Activated CD8-positive, alpha-beta memory T cell treated with anti-CD3 and anti-CD28 coated beads for 4 hours (primary cell): ENCODE results near the gene FBN3.

Experiments used
- DNase-seq, 2 donors: peaks; one replicate each; pipeline ENCODE4 v3.0.0-alpha.2; 2020; ENCODE audit warnings: low read depth in 2 of 2

The FBN3 gene

DNA sequence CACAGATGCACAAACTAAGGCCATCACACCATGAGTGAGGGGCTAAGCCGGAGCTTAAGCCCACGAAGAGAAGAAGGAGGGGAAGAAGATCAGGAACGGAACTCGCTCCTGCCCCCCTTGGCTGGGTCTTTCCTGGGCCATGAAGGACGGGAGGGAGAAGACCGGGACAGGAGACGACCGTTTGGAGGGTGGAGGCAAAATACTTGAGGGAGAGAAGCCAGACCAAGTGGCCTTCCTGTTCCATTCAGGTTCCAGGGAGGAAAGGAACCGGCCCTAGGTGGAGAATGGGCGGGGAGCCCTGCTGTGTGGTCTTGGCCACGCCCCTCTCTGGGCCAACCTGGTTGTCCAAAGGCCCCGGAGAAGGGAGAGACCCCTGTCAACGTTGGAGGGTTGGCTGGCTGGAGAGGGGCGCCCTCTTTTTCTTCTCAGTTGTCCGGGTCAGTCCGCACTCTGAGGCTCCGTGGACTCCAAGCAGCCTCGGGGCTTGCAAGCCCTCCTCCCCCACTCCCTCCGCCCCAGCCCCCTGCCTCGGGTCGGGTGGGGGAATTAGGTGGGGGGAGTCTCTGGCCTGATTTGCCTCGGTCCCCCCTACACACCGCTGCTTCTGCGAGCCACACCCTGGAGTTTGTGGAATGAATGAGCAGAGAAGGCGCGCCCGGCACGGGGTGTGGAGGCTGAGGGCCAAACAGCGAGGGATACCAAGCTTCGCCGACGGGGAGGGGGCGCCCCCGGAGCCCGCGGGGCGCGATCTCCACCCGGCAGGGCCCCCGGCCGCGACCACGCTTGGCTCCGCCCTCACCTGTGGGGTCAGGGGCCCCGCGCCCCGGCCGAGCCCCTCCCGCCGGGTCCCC lies 757 bp downstream of the FBN3 start:
- no peak for DNase-seq

DNA sequence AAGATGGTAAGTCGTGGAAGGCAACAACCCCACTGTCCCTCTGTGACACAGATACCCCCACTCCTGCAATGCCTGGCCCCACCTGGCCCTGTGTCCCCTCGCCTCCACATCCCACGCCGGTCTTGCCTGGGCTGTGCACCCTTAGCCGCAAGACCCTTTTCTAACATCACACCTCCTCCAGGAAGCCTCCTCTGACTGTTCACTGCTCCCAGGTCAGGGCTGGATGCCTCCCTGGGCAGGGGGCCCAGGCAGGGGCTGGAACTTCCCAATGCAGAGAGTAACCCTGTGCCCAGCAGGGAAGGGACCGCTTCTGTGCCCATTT lies 1.3 kb downstream of the FBN3 start:
- DNase-seq: no peak

DNA sequence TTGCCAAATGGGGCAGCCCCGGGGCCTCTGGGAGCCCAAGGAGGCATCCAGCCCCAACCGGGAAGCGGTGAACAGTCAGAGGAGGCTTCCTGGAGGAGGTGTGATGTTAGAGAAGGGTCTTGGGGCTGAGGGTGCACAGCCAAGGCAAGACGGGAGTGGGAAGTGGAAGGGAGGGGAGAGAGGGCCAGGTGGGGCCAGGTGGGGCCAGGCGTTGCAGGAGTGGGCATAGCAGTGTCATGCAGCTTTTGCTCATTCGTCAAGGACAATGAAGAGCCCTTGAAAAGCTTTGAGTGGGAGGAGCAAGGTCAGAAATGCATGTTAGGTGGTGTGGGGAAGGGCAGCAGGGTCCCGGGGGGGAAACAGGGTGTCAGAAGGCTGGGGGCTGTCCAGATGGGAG lies 1.8 kb downstream of the FBN3 start:
- no peak for DNase-seq

DNA sequence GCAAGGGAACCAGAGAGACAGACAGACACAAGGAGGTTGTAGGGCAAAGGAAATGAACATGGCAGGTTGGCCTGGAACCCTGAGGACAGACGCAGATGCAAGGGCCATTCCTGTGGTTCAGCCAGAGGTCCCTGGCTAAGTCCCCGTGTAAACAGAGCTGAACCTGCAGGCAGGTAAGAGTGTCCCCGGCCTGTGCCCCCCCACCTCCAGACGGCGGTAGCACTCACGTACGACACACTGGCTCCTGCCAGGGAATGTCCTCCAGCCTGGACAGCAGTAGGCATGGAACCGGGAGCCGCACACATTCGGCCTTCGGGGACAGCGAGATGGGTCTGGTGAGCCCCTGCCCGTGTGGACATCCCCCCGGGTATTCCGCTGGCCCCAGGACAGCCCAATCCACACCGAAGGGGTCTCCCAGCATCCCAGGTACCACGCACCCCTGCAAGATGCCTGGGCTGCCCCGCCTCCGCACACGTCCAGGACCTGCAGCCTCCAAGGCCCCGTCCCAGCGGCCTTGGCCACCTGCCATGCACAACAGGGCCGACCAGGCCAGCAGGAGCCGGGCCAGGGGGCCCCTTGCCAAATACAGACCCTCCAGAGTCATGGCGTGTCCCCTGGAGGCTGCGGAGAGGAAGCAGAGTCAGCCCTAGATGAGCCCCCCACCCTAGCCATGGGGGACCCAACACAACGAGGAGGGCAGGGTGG lies 2.4 kb downstream of the FBN3 start:
- DNase-seq: no peak

DNA sequence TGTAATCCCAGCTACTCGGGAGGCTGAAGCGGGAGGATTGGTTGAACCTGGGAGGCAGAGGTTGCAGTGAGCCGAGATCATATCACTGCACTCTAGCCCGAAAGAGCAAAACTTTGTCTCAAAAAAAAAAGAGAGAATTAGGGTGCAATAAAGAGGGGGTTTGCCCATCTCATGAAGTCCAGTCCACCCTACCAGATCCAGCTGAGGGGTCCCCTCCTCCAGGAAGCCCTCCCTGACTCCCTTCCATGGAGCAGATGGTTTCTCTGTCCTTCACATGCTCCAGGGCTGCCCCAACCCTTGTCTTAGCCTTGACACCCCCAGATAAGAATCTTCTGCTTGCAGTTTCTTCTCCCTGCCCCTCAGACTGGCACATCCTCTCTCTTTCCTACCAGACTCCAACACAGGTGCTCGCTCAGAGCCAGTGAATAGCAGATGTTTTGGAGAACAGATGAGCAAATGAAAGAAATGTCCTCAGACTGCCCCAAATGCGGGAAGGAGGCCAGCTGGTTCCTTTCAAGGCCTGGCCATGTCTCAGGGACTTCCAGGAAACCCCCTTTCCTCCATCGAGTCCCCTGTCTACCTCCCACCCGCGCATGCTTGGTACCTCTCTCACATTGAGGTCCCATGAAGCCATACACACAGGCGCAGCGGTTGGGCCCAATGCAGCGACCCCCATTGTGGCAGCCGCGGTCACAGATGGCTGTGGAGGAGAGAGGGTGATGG lies 5.0 kb downstream of the FBN3 start:
- DNase-seq: no peak

DNA sequence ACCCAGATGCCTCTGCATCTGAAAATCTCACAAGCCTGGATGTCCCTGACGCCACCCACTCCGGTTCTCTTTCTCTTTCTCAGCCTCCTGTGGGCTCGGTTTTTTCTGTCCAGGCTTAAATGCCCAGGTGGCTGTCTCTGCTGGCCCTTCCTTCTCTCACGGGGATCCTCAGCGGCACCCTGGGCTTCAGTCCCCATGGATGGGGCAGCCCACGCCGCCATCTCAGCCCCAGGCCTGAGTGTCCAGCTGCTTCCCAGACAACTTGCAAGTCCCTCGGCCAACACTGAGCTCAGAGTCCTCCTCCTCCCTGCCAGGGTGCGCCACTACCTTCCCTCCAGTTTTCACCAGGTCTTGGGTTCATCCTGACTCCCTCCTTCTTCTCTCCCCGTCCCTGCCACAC lies 6.4 kb downstream of the FBN3 start:
- no peak for DNase-seq

DNA sequence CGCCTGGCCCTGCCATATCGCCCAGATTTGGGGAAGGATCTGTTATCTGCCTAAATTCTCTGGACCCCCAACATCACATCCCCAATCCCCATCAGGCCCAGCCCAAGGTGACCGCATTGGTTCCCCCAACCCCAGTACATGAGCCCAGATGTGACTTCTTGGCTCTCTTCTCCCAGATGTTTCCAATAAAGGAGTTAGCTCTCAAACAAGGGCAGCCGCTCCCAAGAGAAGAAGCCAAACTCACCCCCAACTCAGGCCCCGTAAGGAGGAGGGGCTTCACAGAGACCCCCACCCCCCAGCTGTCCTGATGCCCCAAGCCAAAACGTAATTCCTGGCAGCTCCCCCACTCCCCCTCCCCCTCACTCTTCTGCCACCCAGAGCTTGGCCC lies 6.9 kb downstream of the FBN3 start:
- no peak for DNase-seq

DNA sequence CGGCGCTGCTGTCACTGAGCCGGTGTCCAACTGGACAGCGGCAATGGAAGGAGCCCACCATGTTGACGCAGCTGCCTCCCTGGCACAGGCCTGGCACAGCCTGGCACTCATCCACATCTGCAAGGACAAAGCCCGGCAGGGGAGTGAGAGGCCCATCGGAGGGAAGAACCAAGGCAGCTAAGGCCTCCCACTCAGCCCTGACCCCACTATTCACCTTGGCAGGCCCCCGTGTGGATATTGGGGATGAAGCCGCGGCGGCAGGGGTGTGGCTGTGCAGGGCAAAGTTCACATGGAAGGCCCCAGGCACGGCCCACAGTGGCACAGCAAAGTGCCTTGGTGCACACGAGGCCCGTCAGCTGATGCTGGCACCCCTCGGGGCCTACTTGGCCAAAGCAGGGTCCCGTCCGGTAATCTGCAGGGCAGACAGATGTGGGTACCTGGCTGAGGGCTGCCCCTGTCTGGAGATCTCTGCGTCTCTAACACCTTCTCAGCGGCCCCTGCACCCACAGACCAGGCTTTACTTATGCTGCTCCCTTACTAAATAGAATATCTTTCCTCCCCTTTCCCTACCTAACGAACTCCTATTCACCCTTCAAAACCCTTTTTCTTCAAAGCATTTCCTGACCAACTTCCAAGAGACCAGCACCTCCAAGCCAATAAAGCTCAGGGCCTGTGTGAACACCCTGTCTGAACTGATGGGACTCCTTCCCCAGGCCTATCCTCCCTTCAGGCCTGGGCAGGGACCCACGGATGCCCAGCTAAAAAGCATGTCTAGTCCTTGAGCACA lies 7.5 kb downstream of the FBN3 start:
- no peak for DNase-seq

DNA sequence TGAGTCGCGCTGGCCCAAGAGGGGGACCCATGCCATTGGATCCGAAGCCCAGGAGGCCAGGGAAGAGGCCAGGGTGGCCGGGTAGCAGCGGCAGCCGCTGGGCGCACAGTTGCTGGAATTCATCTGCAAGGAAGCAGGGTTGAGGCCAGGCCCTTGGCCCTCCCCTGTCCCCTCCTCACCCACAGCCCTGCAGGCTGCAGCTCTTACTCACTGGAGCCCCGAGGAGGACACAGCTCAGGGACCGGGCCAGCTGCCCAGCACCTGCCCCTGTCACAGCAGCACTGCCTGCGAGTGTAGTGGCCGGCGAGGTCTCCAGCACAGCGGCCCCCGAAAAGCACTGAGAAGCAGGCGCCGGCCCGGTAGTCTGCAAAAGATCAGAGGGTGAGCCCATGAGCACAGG lies 11.2 kb downstream of the FBN3 start:
- no peak for DNase-seq

DNA sequence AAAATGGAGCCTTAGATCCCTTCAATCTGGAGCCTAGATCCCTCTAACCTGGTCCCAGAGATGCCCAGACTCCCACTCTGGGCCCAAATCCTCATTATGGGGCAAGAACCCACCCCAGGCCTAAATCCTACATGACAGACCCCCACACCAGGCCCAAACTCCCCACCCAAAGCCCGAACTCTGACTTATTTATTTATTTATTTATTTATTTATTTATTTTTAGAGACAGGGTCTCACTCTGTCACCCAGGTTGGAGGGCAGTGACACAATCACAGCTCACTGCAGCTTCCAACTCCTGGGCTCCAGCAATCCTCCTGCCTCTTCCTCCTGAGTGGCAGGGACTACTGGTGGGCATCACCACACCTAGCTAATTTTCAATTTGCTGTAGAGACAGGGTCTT lies 12.0 kb downstream of the FBN3 start:
- DNase-seq: no peak

DNA sequence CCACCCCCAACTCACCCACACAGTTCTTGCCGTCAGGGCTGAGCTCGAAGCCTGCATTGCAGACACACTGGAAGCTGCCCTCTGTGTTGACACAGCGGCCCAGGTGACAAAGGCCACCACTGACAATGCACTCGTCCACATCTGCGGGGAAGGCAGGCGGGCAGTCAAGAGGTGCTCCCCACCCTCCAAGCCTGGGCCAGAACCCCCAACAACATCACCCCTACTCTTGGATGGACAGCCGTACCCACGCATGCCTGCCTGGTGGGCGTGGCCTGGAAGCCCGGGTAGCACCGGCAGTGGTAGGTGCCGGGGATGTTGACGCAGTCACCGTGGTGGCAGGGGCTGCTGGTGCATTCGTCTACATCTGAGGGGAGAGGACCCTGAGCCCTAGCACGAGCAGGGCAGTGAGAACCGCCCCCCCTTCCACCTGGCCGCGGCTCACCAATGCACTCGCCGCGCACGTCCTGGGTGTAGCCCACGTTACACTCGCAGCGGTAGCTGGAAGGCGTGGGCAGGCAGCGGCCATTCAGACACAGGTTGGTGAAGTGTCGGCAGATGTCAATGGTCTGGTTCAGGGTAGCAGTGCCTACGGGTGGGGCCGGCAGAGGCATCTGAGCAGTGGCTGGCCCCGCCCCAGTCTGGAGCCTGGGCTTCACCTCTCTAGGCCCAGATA lies 13.3 kb downstream of the FBN3 start:
- no peak for DNase-seq

DNA sequence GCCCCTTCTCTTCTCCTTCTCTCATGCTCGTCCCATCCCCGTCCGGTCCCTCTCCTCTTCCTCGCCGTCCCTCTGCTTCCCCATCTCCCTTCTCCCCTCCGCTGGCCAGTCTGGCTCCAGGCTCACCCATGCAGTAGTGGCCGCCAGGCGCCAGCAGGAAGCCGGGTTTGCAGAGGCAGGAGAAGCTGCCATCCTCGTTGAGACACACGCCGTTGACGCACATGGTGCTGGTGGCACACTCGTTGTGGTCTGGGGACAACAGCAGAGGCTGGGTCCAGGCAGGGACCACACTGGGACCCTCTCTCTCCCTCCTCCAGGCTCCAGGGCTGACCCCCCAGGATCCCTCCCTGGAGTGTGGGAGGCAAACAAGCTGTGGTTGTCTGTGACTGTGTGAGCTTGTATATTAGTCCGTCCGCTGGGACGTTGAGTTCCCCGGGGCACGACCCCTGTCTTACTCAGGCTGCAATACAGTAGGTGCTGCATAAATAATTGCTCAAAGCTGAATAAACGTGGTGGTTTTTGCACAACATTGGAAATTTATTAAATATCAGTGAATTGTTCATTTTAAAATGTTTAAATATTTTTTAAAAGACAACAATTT lies 16.4 kb downstream of the FBN3 start:
- no peak for DNase-seq

DNA sequence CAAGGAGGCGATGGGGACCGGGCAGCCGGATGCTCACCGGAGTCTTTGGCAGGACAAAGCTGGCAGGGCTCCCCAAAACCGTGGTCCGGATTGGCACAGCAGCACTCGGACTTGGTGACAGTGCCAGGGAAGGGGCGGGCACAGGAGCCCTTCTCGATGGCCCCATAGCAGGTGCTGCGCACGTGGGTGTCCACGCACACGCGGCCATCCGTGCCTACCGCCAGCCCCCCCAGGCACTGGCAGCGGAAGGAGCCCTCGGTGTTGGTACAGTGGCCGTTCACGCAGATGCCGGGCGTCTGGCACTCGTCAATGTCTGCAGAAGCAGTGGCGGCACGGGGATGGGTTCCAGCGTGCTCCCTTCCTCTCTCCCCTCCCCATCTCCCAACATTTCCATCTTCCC lies 17.9 kb downstream of the FBN3 start:
- no peak for DNase-seq

DNA sequence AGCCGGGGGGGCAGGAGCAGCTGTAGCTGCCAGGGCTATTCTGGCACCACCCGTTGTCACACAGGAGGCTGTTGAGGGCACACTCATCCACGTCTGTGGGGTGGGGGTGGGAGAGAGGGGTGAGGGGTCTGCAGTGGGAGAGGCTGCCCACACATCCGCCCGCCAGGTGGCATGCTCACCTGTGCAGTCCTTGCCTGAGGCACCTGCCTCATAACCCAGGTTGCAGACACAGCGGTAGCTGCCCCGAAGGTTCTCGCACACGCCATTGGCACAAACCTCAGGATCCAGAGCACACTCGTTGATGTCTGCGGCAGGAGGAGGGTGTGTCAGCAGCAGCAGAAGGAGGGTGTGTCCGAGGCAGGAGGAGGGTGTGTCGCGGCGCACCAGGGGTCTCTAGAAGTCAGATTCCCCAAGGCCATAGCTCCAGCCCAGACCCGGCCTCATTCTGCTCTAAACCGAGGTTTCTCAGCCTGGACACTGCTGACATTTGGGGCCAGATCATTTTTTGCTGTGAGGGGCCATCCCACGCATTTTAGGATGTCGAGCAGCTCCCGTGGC lies 20.3 kb downstream of the FBN3 start:
- DNase-seq: no peak

DNA sequence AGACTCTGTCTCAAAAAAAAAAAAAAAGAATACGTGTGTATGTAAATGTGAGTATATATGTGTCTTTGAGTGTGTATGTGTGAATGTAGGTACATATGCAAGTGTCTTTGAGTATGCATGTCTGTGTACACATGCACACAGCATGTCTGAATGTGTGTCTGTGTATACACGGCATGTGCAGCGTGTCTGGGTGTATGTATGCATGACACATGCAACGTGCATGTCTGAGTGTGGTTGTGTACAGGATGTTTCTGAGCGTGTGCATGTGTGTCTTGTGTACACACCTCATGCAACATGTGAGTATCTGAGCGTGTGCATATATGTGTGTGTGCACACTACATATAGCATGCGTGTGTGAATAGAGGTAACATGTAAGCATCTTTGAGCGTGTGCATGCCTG lies 20.8 kb downstream of the FBN3 start:
- no peak for DNase-seq

DNA sequence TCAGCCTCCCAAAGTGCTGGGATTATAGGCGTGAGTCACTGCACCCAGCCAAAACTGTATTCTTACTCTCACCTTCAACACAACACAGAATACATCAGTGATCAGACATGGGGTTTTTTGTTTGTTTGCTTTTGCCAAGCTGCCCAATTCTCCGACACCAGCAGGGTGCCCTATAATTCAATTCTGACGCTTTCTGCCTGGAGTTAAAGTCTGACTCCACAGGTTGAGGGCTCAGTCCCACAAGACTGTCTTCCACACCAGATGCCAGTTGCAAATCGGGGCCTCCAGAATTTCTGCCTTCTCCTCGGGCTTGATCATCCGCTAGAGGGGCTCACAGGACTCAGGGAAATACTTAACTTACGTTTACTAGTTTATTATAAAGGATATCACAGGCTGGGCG lies 22.1 kb downstream of the FBN3 start:
- no peak for DNase-seq

DNA sequence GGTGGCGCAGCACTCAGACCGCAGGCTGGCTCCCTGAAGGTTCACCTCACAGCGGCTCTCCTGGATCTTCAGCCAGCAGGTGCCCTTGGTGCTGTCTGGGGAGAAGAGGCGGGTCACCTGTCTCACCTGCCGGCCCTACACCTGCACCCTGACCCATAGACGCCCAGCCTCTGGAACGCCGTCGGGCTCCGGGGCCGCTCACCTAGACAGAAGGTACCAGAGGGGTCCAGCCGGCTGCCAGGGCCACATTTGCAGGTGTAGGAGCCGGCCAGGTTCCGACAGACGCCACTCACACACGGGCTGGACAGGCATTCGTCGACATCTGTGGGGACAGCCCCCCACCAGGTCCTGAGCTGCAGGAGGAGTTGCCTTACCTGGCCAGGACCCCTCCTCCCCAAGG lies 22.9 kb downstream of the FBN3 start:
- no peak for DNase-seq

DNA sequence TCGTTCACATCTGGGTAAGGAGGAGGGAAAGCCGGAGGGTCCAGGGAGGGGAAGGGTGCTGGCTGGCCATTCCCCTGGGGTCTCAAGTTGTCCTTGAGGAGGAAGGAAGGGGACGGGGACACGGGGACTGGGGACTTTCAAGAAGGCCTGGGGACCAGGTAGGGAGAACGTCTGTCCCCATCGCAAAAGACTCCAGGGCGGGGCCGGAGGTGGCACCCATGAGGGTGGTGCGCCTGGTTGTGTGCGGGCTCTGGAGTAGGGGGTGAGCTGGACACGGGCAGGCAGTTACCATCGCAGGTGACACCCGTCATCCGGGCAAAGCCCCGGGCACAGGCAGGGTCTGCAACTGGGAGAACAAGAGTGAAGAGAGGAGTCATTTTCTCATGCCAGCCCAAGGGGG lies 23.4 kb downstream of the FBN3 start:
- no peak for DNase-seq

DNA sequence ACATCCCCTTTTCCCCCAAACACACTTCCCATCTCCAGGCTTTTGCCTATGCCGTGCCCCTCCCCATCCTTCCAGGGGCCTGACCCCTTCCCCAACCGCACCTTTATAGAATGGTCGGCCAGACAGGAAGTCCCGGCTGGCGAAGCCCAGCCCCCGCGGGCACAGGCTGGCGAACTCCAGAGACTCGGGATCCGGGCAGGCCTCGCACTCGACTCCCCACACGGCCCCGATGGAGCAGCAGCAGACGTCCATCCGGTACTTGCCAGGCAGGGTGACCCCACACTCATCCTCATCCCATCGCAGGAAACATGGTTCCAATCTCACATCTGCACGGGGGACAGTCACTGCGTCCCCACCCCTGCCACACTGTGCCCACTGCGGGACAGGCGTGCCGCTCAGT lies 25.7 kb downstream of the FBN3 start:
- no peak for DNase-seq

DNA sequence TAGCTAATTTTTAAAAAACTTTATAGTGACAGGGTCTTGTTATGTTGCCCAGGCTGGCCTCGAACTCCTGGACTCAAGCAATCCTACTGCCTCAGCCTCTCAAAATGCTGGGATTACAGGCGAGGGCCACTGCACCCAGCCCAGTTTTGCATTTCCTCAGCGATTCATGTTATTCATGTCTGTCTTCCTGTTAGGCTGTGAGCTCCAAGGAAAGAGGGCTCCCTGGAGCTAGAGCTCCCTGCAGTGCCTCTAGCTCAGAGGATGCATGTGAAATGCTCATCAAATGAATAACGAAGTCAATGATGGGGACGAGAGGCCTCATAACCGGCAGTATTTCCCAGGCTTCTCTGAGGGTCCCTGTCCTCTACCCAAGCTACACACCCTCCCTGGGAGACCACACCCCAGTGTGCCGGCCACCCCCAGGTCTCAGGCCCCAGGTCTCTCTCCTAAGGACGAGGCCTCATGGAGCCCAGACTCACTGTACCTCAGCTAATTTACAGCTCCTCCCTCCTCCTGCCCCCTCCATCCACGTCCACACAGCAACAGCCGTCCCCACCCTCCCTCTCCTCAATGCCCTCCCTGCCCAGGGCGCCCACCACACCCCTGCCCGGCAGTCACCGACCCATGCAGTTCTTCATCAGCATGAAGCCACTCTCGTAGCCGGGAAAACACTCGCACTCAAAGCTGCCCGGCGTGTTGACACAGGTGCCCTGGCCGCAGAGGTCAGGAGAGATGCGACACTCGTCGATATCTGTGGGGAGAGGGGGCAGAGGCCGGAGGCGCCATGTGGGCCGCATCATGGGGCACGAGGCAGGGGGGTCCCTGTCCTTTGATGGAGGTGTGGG lies 28.5 kb downstream of the FBN3 start:
- DNase-seq: no peak
